Daoy (cell line): ENCODE measurements around the gene HECW1. TPM values are rescaled to one million over a fixed set of nuclear protein-coding genes. Genes with fewer than 3 reads are reported as not detected.
A peak's percentile ranks its signal among the peaks of the same experiment; 100 is the strongest.

Experiments used
- DNase-seq: peaks from one replicate; pipeline ENCODE4 v3.0.0-alpha.2; 2015; ENCODE audit warnings: low read depth
- total RNA-seq: library from RNA; depleted of rRNA; stranded (reverse); fragments of >200 nt; shearing (Covaris generic); gene quantifications from 2 replicates; pipeline ENCODE4 v1.2.3, GENCODE V29; 2014

The HECW1 gene
- total RNA-seq, 1 experiment from 2014 or later, result 16.3 TPM

- no peak for DNase-seq
Measured at GRCh38 chr7:43495572-43495971, 383.1 kb downstream of the HECW1 start.

- no peak for DNase-seq
Measured at GRCh38 chr7:43496596-43496995, 384.1 kb downstream of the HECW1 start.

- DNase-seq, result no peak
Measured at GRCh38 chr7:43501870-43502269, 389.4 kb downstream of the HECW1 start.

- no peak for DNase-seq
Measured at GRCh38 chr7:43502941-43503340, 390.5 kb downstream of the HECW1 start.

- DNase-seq, result no peak
Measured at GRCh38 chr7:43505412-43505811, 393.0 kb downstream of the HECW1 start.

- DNase-seq, result no peak
Measured at GRCh38 chr7:43506460-43506859, 394.0 kb downstream of the HECW1 start.

- DNase-seq, result no peak
Measured at GRCh38 chr7:43508461-43508860, 396.0 kb downstream of the HECW1 start.

GRCh38 chr7:43509906-43510305 lies 397.5 kb downstream of the HECW1 start:
- DNase-seq, result no peak

- DNase-seq, result no peak
Measured at GRCh38 chr7:43511029-43511428, 398.6 kb downstream of the HECW1 start.

GRCh38 chr7:43511769-43512515 lies 399.5 kb downstream of the HECW1 start:
- DNase-seq, result no peak

- DNase-seq, result peak; percentile 73
Measured at GRCh38 chr7:43513251-43513650, 400.8 kb downstream of the HECW1 start.

- peak; percentile 79 for DNase-seq
Measured at GRCh38 chr7:43516581-43517342, 404.3 kb downstream of the HECW1 start.

- DNase-seq, result no peak
Measured at GRCh38 chr7:43517464-43517863, 405.0 kb downstream of the HECW1 start.

- no peak for DNase-seq
Measured at GRCh38 chr7:43520201-43520600, 407.8 kb downstream of the HECW1 start.

GRCh38 chr7:43522406-43523156 lies 410.1 kb downstream of the HECW1 start:
- peak; percentile 84 for DNase-seq

- DNase-seq, result no peak
Measured at GRCh38 chr7:43528576-43529354, 416.3 kb downstream of the HECW1 start.

GRCh38 chr7:43530553-43531410 lies 418.3 kb downstream of the HECW1 start:
- DNase-seq, result no peak

- DNase-seq, result no peak
Measured at GRCh38 chr7:43531700-43532099, 419.3 kb downstream of the HECW1 start.

- DNase-seq, result no peak
Measured at GRCh38 chr7:43533801-43534479, 421.5 kb downstream of the HECW1 start.

- peak; percentile 48 for DNase-seq
Measured at GRCh38 chr7:43535031-43535451, 422.6 kb downstream of the HECW1 start.
